ENCODE data around the gene SNRK. TPM values are rescaled to one million over a fixed set of nuclear protein-coding genes. Genes with fewer than 3 reads are reported as not detected.

The SNRK gene
- total RNA-seq, 1 donor from 2014 or later = 139 TPM

- H3K27me3 Mint-ChIP-seq (ENCODE audit: unreplicated experiment) = peaks cover 4% of the 10 kb centered on the region
- H3K4me3 Mint-ChIP-seq (ENCODE audit: unreplicated experiment) = no peak overlapping the region
- DNase-seq (ENCODE audit: low spot score) = no peak
- no peak overlapping the region for H3K27ac Mint-ChIP-seq (ENCODE audit: unreplicated experiment)
- peaks cover 14% of the 10 kb centered on the region for H3K36me3 Mint-ChIP-seq (ENCODE audit: low read depth, unreplicated experiment)
- peaks cover 47% of the 10 kb centered on the region for H3K4me1 Mint-ChIP-seq (ENCODE audit: unreplicated experiment)
- H3K9me3 Mint-ChIP-seq (ENCODE audit: unreplicated experiment) = no peaks in the 10 kb centered on the region
- TF ChIP-seq CTCF (IDR thresholded peaks at IDR 0.05; ENCODE audit: unreplicated experiment) = no peak
Observed at GRCh38 chr3:43257850-43258249, 28.5 kb upstream of the SNRK start.

- no peak for DNase-seq (ENCODE audit: low spot score)
- H3K27me3 Mint-ChIP-seq (ENCODE audit: unreplicated experiment) = peaks cover 3% of the 10 kb centered on the region
- H3K36me3 Mint-ChIP-seq (ENCODE audit: low read depth, unreplicated experiment) = peaks cover 14% of the 10 kb centered on the region
- H3K4me1 Mint-ChIP-seq (ENCODE audit: unreplicated experiment) = peaks cover 41% of the 10 kb centered on the region
- H3K9me3 Mint-ChIP-seq (ENCODE audit: unreplicated experiment) = no peaks in the 10 kb centered on the region
- no peak overlapping the region for H3K4me3 Mint-ChIP-seq (ENCODE audit: unreplicated experiment)
- no peak for TF ChIP-seq CTCF (IDR thresholded peaks at IDR 0.05; ENCODE audit: unreplicated experiment)
- no peak overlapping the region for H3K27ac Mint-ChIP-seq (ENCODE audit: unreplicated experiment)
Observed at GRCh38 chr3:43259626-43260025, 26.7 kb upstream of the SNRK start.

GRCh38 chr3:43260412-43260811 is 25.9 kb upstream of the SNRK start:
- H3K4me1 Mint-ChIP-seq (ENCODE audit: unreplicated experiment) = peaks cover 42% of the 10 kb centered on the region
- H3K36me3 Mint-ChIP-seq (ENCODE audit: low read depth, unreplicated experiment) = peaks cover 14% of the 10 kb centered on the region
- no peaks in the 10 kb centered on the region for H3K9me3 Mint-ChIP-seq (ENCODE audit: unreplicated experiment)
- H3K4me3 Mint-ChIP-seq (ENCODE audit: unreplicated experiment) = no peak overlapping the region
- TF ChIP-seq CTCF (IDR thresholded peaks at IDR 0.05; ENCODE audit: unreplicated experiment) = no peak
- H3K27ac Mint-ChIP-seq (ENCODE audit: unreplicated experiment) = no peak overlapping the region
- peaks cover 3% of the 10 kb centered on the region for H3K27me3 Mint-ChIP-seq (ENCODE audit: unreplicated experiment)
- no peak for DNase-seq (ENCODE audit: low spot score)

DNA sequence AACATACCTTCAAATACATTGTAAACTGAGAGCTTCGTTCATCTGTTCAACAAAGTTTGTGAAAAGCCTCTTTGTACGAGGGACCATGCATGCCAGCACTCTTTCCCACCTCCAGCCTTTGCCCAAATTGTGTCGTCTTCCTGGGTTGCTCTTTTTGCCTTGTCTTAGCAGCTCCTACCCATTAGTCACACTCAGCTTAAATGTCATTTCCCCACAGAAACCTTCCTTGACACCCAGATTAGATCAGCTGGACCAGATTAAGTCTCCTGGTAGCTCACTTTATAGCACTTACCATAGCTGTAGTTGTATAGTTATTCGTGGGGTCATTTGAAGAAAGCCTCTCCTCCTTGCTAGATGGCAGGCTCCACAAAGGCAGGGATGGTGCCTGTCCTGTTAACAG is 24.1 kb upstream of the SNRK start:
- TF ChIP-seq CTCF (IDR thresholded peaks at IDR 0.05; ENCODE audit: unreplicated experiment) = no peak

DNA sequence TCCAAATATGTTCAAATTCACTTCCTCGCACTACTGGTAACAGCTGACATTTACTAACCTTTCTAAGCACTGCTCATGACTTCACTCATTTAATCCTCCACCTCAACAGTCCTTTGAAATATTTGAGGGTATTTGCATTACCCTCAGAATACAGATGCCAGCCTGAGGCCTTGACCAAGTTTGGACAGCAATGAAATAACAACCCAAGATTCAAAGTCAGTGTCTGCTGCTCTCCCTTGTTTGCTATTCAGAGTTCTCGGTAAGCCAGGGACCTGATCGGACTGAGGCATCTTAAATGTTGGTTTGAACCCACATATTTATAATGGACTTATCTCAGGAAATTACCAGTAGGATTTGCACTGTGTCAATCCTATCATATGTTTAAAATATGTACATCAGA is 19.9 kb upstream of the SNRK start:
- H3K27ac Mint-ChIP-seq (ENCODE audit: unreplicated experiment) = no peak overlapping the region
- H3K4me3 Mint-ChIP-seq (ENCODE audit: unreplicated experiment) = no peak overlapping the region
- no peak for DNase-seq (ENCODE audit: low spot score)
- H3K36me3 Mint-ChIP-seq (ENCODE audit: low read depth, unreplicated experiment) = peaks cover 3% of the 10 kb centered on the region
- no peaks in the 10 kb centered on the region for H3K27me3 Mint-ChIP-seq (ENCODE audit: unreplicated experiment)
- no peaks in the 10 kb centered on the region for H3K9me3 Mint-ChIP-seq (ENCODE audit: unreplicated experiment)
- TF ChIP-seq CTCF (IDR thresholded peaks at IDR 0.05; ENCODE audit: unreplicated experiment) = no peak
- H3K4me1 Mint-ChIP-seq (ENCODE audit: unreplicated experiment) = peaks cover 7% of the 10 kb centered on the region

More for the DNA sequence above, 24.1 kb upstream of the SNRK start:
- H3K9me3 Mint-ChIP-seq (ENCODE audit: unreplicated experiment) = no peaks in the 10 kb centered on the region
- H3K27ac Mint-ChIP-seq (ENCODE audit: unreplicated experiment) = no peak overlapping the region
- no peak for DNase-seq (ENCODE audit: low spot score)
- peaks cover 6% of the 10 kb centered on the region for H3K36me3 Mint-ChIP-seq (ENCODE audit: low read depth, unreplicated experiment)
- peaks cover 3% of the 10 kb centered on the region for H3K27me3 Mint-ChIP-seq (ENCODE audit: unreplicated experiment)
- no peak overlapping the region for H3K4me3 Mint-ChIP-seq (ENCODE audit: unreplicated experiment)
- H3K4me1 Mint-ChIP-seq (ENCODE audit: unreplicated experiment) = peaks cover 31% of the 10 kb centered on the region

All from endothelial cell (in vitro differentiated cells).